ENCODE results near the gene CXCR2.

Gene CXCR2

GRCh38 chr2:218125095-218125494, 733 bp upstream of the CXCR2 start:
- no peak for DNase-seq (ENCODE audit: extremely low read depth, insufficient read length)
- Histone ChIP-seq H3K4me3 (replicated peaks; ENCODE audit: low read depth, low read length) (no peak overlapping the region), H3K36me3 (ENCODE audit: control insufficient read depth, insufficient read depth, low read length) (no peaks in the 10 kb centered on the region), H3K27me3 (replicated peaks; ENCODE audit: control insufficient read depth, insufficient read depth, low read length) (no peaks in the 10 kb centered on the region)
- no peak for TF ChIP-seq CTCF (IDR thresholded peaks at IDR 0.05; ENCODE audit: insufficient read depth, low read length, poor library complexity, severe bottlenecking)

GRCh38 chr2:218127929-218128455, 2.2 kb downstream of the CXCR2 start:
- H3K36me3 ChIP-seq (ENCODE audit: control insufficient read depth, insufficient read depth, low read length): no peaks in the 10 kb centered on the region
- TF ChIP-seq CTCF (IDR thresholded peaks at IDR 0.05; ENCODE audit: insufficient read depth, low read length, poor library complexity, severe bottlenecking): no peak
- H3K27me3 ChIP-seq (replicated peaks; ENCODE audit: control insufficient read depth, insufficient read depth, low read length): no peaks in the 10 kb centered on the region
- no peak overlapping the region for H3K4me3 ChIP-seq (replicated peaks; ENCODE audit: low read depth, low read length)
- DNase-seq (ENCODE audit: extremely low read depth, insufficient read length): no peak

GRCh38 chr2:218128781-218129457, 3.1 kb downstream of the CXCR2 start:
- TF ChIP-seq CTCF (IDR thresholded peaks at IDR 0.05; ENCODE audit: insufficient read depth, low read length, poor library complexity, severe bottlenecking): no peak
- Histone ChIP-seq H3K4me3 (replicated peaks; ENCODE audit: low read depth, low read length) (no peak overlapping the region), H3K27me3 (replicated peaks; ENCODE audit: control insufficient read depth, insufficient read depth, low read length) (no peaks in the 10 kb centered on the region), H3K36me3 (ENCODE audit: control insufficient read depth, insufficient read depth, low read length) (no peaks in the 10 kb centered on the region)
- no peak for DNase-seq (ENCODE audit: extremely low read depth, insufficient read length)

GRCh38 chr2:218129458-218130135, 3.8 kb downstream of the CXCR2 start:
- H3K36me3 ChIP-seq (ENCODE audit: control insufficient read depth, insufficient read depth, low read length): no peaks in the 10 kb centered on the region
- no peak overlapping the region for H3K4me3 ChIP-seq (replicated peaks; ENCODE audit: low read depth, low read length)
- no peak for TF ChIP-seq CTCF (IDR thresholded peaks at IDR 0.05; ENCODE audit: insufficient read depth, low read length, poor library complexity, severe bottlenecking)
- DNase-seq (ENCODE audit: extremely low read depth, insufficient read length): no peak
- H3K27me3 ChIP-seq (replicated peaks; ENCODE audit: control insufficient read depth, insufficient read depth, low read length): no peaks in the 10 kb centered on the region

GRCh38 chr2:218130377-218130776, 4.5 kb downstream of the CXCR2 start:
- no peak overlapping the region for H3K4me3 ChIP-seq (replicated peaks; ENCODE audit: low read depth, low read length)
- TF ChIP-seq CTCF (IDR thresholded peaks at IDR 0.05; ENCODE audit: insufficient read depth, low read length, poor library complexity, severe bottlenecking): no peak
- H3K27me3 ChIP-seq (replicated peaks; ENCODE audit: control insufficient read depth, insufficient read depth, low read length): no peaks in the 10 kb centered on the region; the same call in none of the 2 replicates
- no peak for DNase-seq (ENCODE audit: extremely low read depth, insufficient read length)
- no peaks in the 10 kb centered on the region for H3K36me3 ChIP-seq (ENCODE audit: control insufficient read depth, insufficient read depth, low read length)
